ENCODE results near the gene NONO.
"Not testable (repeated sequence)": the region's sequence is repeated elsewhere in the genome, so short reads cannot be mapped to it uniquely, and the experiment has no call there.

NONO gene, protein sequence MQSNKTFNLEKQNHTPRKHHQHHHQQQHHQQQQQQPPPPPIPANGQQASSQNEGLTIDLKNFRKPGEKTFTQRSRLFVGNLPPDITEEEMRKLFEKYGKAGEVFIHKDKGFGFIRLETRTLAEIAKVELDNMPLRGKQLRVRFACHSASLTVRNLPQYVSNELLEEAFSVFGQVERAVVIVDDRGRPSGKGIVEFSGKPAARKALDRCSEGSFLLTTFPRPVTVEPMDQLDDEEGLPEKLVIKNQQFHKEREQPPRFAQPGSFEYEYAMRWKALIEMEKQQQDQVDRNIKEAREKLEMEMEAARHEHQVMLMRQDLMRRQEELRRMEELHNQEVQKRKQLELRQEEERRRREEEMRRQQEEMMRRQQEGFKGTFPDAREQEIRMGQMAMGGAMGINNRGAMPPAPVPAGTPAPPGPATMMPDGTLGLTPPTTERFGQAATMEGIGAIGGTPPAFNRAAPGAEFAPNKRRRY

DNA sequence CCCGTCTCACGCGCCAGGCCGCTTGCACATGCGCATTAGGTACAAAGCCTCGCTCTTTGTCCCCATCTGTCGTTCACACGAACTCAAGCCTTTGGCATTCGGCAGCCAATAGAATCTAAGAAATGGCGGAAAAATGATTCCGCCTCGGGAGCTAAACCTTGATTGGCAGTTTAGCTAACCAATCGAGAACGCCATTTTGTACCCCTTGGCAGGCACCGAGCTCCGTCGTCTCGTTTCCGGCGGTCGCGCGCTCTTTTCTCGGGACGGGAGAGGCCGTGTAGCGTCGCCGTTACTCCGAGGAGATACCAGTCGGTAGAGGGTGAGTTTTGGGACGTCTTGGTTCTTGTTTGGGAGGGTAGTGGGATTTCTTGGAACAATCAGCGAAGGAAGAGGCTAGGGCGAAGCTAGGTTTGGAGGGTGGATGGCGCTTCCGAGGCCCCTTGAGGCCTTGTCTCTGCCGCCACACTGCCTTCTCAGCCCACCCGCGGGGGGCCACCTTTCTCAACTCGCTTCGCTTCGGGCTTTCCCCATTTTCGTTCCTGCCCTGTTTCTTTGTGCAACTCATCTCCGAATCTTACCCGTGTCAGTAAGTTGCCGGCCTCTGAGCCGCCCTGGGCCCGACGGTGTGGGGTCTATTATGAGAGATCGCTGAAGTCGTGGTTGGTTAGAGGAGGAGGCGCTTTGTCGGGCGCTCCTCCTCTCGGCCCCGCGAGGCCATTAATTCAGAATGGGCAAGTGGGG, at the start of gene NONO:
Gene NONO, plus strand, starts transcription at position 233 of the 741 bp plus-strand sequence. CDS start 7,003 bp downstream, outside the sequence.
- peak; percentile 6 to 60 for DNase-seq (ENCODE audit: low read depth in 2 of 2, low spot score in 1 of 2)

DNA sequence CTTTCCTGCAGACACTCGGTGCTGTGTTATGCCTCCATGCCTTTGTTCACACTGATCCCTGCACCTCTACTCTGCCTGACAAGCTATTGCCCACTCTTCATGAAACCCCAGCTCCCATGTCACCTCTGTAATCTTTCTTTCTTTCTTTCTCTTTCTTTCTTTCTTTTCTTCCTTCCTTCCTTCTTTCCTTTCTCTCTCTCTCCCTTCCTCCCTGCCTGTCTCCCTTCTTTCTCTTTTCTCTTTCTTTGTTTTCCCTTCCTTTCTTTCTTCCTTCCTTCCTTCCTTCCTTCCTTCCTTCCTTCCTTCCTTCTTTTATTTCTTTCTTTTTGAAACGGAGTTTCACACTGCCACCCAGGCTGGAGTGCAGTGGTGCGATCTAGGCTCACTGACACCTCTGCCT, 48.0 kb upstream of the NONO start:
- DNase-seq (ENCODE audit: low read depth in 2 of 2, low spot score in 1 of 2) = no peak

DNA sequence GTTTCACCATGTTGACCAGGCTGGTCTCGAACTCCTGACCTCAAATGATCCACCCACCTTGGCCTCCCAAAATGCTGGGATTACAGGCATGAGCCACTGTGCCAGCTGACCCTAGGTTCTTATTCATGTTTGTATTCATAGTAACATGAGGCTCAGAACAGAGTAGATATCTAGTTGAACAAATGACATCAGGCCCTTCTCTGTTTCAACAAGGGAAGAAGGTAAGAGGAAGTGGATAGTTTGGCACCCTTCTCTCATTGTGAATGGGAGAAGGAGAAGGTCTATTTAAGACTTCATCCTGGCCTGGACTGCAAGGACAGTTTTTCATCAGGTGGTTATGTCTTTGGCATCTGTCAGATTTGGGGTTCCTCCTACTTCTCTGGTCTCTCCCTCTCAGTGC, 46.6 kb upstream of the NONO start:
- DNase-seq (ENCODE audit: low read depth in 2 of 2, low spot score in 1 of 2) = no peak

DNA sequence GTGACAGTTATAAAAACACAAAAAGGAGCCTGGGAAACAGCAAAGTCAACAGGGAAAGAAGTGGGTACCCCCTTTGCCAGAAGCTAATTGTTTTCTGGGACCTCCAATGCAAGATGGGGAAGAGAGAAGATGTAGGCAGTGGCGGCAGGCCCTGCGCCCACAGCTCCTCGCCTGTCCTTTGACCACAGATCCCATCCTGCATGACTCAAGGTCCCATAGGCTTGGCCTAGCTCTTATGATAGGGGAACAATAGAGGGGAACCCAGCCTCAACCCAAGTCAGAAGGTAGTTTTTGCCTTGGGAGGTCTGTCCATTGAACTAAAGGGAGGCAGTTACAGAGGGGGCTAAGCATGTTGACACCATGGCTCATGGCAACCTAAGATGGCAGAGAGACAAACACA, 43.7 kb upstream of the NONO start:
- DNase-seq (ENCODE audit: low read depth in 2 of 2, low spot score in 1 of 2) = no peak

DNA sequence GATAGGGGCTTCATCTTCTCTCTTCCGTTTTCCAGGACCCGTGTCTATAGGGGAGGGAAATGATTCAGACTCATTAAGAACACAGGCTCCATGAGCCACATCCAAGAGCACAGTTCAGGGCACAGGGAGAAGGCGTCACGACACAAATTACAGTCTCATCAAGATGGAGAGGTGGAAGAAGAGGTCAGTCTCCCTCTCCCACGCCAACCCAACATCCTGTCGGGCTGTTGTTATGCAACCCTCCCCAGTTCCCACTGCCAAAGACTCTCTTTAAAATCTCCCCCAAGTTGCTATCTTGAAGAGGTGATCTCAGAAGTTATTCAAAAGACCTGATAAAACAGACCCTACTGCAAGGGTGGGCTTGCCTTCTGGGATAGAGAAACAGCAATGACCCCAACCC, 42.1 kb upstream of the NONO start:
- no peak for DNase-seq (ENCODE audit: low read depth in 2 of 2, low spot score in 1 of 2)

DNA sequence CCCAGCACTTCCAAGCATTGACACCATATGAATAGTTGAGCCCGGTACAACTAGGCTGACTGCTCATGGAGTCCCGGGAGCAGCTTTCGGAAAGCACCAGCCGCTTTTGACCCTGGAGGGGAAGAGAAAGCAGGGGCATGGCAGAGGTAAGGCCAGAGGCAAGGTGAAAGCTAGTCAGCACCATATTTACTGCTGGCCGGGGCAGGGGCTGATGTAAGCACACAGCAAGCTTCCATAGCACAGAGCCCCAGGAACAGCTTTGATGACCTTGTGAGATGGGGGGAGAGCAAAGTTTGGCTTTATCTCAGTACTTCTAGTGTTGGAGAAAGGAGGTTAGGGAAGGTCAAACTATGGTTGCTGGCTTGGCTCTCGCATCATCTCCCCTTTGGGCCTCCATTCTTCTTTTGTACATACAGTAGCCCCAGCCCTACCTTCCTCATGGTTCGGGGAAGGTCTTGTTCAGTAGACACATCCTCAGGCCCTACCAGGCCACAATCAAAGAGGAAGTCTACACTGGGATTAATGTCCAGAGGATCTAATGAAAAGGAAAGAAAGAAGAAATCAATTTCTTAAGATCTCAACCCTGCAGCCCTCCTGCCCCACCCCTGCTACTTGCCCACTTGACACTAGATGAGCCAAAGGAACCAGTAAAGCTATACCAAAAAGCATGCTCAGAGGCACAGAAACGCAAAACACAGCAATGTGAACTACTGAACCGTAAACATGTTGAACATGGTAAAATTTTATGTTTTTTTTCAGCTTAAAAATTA, 38.9 kb upstream of the NONO start:
- DNase-seq (ENCODE audit: low read depth in 2 of 2, low spot score in 1 of 2) = no peak

DNA sequence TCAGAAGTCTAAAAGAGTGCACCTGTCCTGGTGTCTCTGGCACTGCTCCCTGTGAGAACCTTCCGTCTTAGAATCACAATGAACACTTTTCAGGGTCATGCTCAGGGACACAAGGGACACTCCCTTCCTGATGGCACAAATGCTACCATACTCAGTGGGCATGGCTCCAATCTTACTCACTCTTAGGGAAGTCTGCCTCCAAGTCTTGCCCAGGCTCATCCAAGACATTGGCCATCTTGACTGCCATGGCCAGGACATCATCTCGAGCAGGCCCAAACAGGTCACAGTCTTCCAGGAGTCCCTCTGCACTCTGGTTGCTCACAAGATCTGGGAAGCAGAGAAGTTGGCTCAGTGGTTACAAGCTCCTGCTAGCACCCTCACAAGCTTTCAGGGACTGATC, 38.3 kb upstream of the NONO start:
- no peak for DNase-seq (ENCODE audit: low read depth in 2 of 2, low spot score in 1 of 2)

DNA sequence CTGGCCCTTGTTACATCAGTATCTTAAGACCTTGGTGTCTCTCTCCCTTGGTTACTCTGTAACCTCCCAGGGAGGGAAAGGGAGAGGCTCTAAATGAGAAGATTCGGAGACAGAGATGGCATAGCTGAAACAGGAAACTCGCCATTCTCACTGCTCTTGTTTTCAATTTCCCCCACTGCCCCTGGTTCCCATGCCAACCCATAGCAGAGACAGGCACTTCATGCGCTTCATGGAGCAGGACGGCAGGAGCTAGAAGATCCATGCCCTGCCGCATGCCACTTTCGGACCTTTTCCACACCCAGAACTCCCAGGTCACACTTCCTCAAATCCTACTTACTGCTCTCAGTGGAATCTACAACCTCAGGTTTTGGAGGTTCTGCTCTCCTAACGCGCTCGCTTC, 32.6 kb upstream of the NONO start:
- DNase-seq (ENCODE audit: low read depth in 2 of 2, low spot score in 1 of 2) = no peak

DNA sequence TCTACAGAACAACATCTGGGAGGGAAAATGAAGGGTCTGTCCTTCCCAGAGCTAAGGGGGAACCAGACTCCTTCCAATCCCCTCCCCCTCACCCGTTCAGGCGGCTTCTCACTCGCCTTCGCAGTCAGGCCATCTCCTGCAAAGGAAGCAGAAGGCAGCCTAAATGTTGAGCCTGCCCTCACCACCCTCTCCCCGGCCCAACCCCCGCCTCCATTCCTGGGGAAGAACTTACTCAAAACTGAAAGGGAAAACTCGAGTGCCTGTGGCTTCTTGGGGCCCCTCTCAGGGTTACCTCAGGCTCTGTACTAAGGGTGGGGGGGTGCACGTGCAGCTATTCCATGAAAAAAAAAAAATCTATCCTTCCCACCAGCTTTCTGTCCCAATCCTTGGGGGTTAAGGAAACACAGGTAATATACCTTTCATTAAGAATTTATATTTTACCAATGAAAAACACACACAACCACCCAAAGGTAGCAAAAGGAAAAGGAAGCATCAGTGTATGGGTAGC, 31.9 kb upstream of the NONO start:
- no peak for DNase-seq (ENCODE audit: low read depth in 2 of 2, low spot score in 1 of 2)

DNA sequence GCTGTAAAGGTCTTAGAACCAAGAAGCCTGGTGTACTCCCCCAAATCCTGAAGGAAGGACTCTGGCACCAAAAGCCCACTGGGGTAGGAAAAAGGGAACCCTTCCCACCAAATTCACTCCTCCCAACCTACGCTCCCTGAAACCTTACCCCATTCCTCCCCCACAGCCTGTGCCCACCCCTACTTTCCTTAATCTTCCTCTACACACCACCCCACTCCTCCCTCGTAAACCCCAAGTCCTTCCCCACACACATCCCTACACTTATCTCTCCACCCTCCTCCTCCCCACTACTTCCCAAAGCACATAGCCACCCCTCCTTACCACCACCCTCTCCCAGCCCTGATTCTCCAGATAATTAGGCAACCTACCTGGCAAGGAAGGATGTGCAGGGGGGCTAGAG, 31.2 kb upstream of the NONO start:
- no peak for DNase-seq (ENCODE audit: low read depth in 2 of 2, low spot score in 1 of 2)

DNA sequence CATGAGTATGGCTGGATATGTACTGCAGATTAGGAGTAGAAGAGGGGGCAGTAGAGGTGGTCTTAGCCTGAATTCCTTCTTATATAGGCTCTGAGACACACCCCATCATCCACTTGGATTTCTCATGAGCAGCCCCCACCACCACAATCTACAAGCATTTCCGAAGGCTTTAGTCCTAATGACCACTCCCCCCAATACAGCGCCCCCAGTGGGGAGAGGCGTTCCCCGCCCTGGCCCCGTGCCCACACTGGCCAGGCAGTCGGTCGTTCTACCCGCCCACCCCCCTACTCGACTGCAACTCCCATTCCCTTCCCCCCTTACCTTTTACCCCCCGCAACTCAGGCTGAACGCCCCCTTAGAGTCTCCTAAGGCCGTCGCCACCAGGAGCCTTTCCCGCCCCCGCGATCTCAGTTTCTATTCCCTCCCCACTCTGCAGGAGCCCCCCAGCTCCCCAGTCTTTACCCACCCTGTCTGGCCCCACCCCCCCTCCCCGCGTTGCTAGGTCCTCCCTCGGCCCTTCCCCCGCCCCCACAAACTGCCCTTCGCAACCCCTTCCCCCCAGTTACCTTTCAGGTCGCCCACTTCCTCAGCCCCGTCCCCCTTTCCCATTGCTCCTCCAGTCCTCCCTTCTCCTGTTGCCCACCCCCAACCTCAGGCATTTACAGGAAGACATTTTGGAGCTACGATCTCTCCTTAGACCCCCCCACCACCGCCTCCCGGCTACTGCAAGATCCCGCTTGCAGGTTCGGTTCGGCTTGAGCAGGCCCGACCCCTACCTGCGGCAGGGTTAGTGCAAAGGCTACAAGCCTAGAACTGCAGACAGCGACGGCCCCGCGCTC, 30.0 kb upstream of the NONO start:
- DNase-seq (ENCODE audit: low read depth in 2 of 2, low spot score in 1 of 2) = no peak

DNA sequence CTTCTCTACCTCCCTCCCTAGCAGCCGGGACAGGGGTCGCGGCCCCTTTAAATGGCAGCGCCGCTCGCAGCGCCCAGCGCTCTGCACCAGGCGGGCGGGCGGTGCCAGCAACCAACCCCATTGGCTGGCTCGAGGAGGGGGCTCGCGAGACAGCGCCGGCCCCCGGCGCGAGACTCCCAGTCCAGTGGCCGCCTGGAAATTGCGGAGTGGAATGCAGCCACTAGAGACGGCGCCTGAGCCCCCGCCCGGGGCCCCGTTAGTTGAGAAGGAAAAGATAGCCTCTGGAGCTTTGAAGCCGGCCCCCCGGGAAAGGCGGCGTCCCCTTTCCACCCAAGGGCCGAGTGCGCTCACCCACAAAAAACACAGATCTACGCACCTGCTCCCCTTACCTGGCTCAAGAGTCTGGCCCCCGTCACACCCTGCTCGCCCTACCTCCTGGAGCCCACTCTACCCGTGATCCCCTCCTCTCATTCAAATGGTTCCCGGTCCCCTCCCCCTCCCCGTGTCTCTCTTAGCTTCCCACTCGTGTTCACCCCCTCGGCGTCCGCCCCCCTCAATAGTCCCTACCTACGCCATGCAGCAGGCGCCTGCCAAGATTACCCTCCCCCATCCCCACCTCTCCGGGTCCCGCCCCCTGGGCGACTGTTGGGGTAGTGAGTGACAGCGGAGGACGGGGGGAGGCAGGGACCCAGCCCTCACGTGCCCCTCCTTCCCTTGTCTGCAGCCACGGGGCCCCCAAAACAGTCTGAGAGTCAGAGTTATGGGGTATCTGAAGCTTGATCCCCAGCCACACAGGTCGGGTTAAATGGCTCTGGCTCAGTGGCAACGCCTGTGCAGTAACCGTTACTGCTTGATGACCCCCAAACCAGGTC, 29.1 kb upstream of the NONO start, which contains the start of gene ZMYM3:
Gene ZMYM3, minus strand, starts transcription at position 49 of the 872 bp plus-strand sequence. CDS start 885 bp downstream, outside the sequence.
- peak; percentile 35 to 57 for DNase-seq (ENCODE audit: low read depth in 2 of 2, low spot score in 1 of 2)

DNA sequence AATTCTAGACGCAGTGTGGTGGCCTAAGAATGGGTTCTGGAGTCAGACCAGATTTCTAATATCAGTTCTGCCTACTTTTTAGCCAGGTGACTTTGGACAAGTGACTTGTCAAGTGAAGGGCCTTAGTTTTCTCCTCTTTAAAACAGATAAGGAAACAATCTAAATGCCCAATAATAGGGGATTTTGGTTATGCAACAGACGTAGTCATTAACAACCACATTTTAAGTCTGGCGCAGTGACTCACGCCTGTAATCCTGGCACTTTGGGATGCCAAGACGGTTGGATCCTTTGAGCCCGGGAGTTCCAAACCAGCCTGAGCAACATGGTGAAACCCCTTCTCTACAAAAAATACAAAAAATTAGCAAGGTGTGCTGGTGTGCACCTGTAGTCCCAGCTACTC, 27.4 kb upstream of the NONO start:
- DNase-seq (ENCODE audit: low read depth in 2 of 2, low spot score in 1 of 2) = no peak

DNA sequence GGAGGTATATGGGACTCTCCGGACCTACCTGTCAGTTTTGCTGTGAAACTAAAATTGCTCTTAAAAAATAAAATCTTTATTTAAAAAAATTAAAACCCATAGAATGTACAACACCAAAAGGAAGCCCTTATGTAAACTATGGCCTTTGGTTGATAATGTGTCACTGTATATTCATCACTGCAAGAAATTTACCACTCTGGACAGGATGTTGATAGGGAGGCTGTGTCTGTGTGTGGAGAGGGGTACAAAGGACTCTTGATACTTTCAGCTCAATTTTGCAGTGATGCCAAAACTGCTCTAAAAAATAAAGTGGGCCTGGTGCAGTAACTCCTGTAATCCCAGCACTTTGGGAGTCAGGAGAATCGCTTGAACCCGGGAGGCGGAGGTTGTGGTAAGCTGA, 26.6 kb upstream of the NONO start:
- DNase-seq (ENCODE audit: low read depth in 2 of 2, low spot score in 1 of 2) = no peak

DNA sequence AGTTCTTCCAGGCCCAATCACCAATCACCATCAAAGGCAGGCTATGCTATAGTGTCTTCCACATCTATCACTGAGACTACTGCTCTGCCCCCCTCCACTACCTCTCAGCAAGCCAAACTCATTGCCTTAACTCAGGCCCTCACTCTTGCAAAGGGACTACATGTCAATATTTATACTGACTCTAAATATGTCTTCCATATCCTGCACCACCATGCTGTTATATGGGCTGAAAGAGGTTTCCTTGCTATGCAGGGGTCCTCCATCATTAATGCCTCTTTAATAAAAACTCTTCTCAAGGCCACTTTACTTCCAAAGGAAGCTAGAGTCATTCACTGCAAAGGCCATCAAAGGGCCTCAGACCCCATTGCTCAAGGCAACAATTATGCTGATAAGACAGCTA, 14.8 kb upstream of the NONO start:
- not testable (repeated sequence) for DNase-seq (ENCODE audit: low read depth in 2 of 2, low spot score in 1 of 2)

DNA sequence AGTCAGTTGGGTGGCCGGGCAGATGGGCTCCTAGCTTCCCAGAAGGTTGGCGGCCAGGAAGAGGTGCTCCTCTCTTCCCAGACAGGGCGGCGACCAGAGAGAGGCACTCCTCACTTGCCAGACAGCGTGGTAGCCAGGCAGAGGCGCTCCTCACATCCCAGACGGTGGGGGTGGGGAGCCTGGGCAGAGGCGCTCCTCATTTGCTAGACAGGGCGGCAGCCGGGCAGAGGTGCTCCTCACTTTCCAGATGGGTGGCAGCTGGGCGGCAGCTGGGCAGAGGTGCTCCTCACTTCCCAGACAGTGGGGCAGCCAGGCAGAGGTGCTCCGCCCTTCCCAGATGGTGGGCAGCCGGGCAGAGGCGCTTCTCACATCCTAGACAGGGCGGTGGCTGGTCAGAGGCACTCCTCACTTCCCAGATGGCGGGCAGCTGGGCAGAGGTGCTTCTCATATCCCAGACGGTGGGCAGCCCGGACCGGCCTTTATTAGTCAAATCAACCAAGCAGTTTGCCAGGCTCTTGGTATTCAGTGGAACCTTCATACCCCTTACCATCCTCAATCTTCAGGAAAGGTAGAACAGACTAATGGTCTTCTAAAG, 13.5 kb upstream of the NONO start:
- DNase-seq (ENCODE audit: low read depth in 2 of 2, low spot score in 1 of 2) = no peak

DNA sequence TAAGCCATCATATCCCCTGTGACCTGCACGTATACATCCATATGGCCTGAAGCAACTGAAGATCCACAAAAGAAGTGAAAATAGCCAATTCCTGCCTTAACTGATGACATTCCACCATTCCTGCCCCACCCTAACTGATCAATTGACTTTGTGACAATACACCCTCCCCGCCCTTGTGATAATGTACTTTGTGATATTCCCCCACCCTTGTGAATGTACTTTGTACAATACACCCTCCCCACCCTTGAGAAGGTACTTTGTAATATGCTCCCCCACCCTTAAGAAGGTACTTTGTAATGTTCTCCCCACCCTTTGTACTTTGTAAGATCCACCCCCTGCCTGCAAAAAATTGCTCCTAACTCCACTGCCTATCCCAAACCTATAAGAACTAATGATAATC, 11.1 kb upstream of the NONO start:
- DNase-seq (ENCODE audit: low read depth in 2 of 2, low spot score in 1 of 2) = not testable (repeated sequence)

DNA sequence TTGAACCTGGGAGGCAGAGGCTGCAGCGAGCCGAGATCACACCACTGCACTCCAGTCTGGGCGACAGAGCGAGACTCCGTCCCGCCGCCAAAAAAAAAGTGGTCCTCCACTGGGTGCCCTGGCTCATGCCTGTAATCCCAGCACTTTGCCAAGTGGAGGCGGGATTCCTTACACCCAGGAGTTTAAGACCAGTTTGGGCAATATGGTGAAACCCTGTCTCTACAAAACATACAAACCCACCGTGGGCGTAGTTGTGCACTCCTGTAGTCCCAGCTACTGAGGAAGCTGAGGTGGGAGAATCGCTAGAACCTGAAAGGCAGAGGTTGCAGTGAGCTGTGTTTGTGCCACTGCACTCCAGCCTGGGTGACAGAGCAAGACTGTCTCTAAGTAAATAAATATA, 2.1 kb upstream of the NONO start:
- DNase-seq (ENCODE audit: low read depth in 2 of 2, low spot score in 1 of 2) = not testable (repeated sequence)

Measured in stimulated activated CD8-positive, alpha-beta memory T cell treated with anti-CD3 and anti-CD28 coated beads, Interleukin-4, amount 100 ng/mL, for 4 hours (primary cell).